ENCODE measurements around the gene CRABP2.

DNA sequence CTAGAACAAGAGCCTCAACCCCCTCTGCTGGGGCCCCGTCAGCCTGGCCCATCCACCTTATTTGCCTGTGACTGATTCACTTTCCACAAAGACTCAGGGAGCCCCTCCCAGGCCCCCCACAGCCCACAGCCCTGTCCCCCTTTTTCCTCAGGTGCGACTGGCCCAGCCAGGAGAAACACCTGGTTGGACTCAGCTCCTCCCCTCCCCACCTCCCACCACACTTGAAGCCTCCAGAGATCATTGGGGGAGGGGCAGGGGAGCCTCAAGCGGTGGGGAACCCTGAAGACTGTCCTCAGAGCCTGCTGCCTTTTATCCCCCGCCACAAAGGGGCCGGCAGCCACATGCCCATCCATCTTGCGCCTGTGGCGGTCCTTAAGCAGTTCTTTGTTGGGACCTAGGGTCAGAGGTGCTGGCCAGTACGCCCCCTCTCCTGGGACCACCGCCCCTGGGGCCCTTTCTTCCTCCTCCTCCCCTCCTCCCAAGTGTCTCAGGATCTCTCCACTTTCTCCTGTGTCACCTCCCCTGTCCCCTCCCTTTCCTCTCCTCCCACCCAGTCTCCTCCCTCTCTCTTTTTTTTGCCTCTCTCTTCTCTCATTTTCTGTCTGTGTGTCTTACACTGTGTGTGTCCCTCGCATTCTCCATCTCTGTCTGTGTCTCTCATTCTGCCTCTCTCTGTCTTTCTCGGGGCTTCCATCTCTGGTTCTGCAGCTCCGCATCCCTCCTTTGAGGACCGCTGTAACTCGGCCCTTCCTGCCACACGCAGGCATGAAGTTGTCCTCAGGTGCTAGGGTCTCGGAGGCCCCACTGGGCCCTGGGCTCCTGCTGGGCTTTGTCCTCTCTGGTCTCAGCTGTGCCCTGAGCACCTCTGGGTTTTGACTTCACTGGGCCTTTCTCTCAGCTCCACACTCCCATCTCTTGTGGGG is 12.2 kb downstream of the CRABP2 start:
- TF ChIP-seq, protein P1, sequence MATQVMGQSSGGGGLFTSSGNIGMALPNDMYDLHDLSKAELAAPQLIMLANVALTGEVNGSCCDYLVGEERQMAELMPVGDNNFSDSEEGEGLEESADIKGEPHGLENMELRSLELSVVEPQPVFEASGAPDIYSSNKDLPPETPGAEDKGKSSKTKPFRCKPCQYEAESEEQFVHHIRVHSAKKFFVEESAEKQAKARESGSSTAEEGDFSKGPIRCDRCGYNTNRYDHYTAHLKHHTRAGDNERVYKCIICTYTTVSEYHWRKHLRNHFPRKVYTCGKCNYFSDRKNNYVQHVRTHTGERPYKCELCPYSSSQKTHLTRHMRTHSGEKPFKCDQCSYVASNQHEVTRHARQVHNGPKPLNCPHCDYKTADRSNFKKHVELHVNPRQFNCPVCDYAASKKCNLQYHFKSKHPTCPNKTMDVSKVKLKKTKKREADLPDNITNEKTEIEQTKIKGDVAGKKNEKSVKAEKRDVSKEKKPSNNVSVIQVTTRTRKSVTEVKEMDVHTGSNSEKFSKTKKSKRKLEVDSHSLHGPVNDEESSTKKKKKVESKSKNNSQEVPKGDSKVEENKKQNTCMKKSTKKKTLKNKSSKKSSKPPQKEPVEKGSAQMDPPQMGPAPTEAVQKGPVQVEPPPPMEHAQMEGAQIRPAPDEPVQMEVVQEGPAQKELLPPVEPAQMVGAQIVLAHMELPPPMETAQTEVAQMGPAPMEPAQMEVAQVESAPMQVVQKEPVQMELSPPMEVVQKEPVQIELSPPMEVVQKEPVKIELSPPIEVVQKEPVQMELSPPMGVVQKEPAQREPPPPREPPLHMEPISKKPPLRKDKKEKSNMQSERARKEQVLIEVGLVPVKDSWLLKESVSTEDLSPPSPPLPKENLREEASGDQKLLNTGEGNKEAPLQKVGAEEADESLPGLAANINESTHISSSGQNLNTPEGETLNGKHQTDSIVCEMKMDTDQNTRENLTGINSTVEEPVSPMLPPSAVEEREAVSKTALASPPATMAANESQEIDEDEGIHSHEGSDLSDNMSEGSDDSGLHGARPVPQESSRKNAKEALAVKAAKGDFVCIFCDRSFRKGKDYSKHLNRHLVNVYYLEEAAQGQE (IDR thresholded peaks at IDR 0.05; ENCODE audit: insufficient read depth in 1 of 2, low read depth in 2 of 2, low read length in 2 of 2): no peak
- no peak for TF ChIP-seq POLR2AphosphoS5 (IDR thresholded peaks at IDR 0.05; ENCODE audit: low read depth, low read length)
- TF ChIP-seq SIN3A (IDR thresholded peaks at IDR 0.05; ENCODE audit: borderline replicate concordance, insufficient read depth, low read length): no peak
